Superior temporal gyrus (tissue), 1 donor: ENCODE measurements around the gene PPP3CB.
"Not testable (repeated sequence)": the region's sequence is repeated elsewhere in the genome, so short reads cannot be mapped to it uniquely, and the experiment has no call there.

Experiments
- DNase-seq: peaks from one replicate; pipeline ENCODE4 v3.0.0-alpha.2; 2016; ENCODE audit errors: extremely low spot score

The PPP3CB gene

DNA sequence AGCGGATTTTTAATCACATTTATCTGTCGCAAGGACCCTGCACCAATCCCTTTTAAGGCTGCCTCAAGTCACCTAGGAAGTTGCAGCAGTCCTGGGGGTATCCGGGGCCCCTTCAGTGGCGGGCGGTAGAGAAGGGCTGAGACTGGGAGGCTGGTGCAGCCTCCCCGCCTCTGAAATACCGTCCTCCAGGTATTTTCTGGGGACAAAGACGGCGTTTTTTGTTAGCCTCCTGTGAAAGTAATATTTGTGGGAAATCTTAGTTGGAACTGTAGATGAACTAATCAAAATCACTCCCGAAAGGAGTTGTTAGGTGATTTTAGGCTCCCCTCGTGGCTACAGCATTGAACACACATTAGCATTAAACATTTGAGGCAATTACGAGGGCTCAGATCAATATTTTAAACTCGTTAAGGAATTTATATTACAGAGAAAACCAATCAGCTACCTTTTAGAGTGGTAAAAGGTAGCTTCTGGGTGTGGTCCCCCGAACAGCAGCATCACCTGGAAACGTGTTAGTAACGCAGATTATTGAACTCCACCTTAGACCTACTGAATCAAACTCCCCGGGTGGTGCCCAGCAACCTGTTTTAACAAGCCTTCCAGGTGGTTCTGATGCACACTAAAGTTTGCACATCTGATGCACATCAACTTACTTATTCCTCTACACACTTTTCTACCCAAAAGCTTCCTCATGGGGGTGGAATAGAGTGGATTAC, 81.4 kb downstream of the PPP3CB start:
- DNase-seq, result no peak

DNA sequence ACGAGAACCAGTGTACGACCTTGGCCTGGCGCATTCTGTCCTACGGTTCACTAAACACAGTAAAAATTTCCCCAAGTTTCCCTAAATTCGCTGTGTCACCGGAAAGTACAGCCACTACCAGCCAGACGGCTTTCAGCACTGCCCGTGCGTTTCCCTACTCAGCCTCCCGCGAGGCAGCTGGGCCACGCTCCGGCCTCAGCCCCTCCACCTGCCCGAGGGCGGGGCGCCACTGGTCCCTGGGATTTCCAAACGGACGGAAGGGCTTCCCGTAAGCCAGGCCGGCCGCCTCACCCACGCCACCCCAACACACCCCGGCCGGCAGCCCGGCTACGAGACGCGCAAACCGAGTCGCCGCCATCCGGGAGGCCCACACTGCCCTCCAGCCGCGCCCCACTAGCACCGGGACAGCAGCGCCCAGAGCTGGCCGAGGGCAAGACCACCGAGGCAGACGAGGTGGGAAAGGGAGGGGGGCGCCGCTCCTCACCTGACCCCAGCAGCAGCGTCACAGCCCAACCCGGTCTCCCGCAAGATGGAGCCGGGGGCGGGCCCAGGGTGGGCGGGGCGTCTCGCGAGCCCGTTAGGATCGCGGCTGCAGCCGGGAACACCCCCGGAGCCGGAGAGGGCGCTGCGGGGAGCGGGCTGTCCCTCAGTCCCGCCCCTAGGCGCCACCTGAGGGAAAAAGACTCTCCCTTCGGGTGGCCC, 82.1 kb downstream of the PPP3CB start, which contains the start of gene ANXA7:
ANXA7 (minus strand) TSS at position 531 of the 702 bp plus-strand sequence. CDS start 13,202 bp downstream, outside the sequence.
- peak; percentile 83 for DNase-seq

- DNase-seq, result peak; percentile 63
Observed at GRCh38 chr10:73413108-73413527, 82.7 kb downstream of the PPP3CB start.

- no peak for DNase-seq
Observed at GRCh38 chr10:73410897-73411296, 84.9 kb downstream of the PPP3CB start.

- no peak for DNase-seq
Observed at GRCh38 chr10:73408978-73409521, 86.8 kb downstream of the PPP3CB start.

DNA sequence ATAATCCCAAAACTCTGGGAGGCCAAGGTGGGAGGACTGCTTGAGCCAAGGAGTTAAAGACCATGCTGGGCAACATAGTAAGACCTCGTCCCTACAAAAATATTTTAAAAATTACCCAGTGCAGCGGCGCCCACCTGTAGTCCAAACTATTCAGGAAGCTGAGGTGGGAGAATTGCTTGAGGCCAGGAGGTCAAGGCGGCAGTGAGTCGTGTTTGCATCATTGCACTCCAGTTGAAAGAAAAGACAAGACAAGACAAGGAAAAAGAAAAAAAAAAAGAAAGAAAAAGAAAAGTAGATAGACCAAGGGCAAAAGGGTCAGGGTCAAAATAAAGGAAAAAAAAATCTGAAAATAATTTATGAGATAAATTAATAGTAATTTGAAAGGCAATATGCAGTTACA, 87.8 kb downstream of the PPP3CB start:
- no peak for DNase-seq

- no peak for DNase-seq
Observed at GRCh38 chr10:73407495-73407894, 88.3 kb downstream of the PPP3CB start.

DNA sequence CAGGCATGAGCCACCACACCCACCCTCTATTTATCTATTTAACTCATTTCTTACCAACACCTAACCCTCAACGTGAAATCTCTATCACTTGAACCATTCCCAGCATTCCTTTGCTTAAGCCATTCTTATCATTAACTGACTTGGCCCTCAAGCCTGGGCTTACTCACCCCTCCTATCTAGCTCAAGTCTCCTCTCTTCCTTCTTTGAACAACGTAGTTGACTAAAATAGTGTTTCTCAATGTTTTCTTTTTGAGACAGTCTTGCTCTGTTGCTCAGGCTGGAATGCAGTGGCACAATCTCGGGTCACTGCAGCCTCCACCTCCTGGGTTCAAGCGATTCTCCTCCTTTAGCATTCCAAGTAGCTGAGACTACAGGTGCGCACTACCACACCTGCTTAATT, 89.0 kb downstream of the PPP3CB start:
- DNase-seq, result no peak

GRCh38 chr10:73405556-73405955, 90.3 kb downstream of the PPP3CB start:
- DNase-seq, result no peak

GRCh38 chr10:73404690-73405089, 91.1 kb downstream of the PPP3CB start:
- no peak for DNase-seq

GRCh38 chr10:73401636-73402035, 94.2 kb downstream of the PPP3CB start:
- DNase-seq, result no peak

DNA sequence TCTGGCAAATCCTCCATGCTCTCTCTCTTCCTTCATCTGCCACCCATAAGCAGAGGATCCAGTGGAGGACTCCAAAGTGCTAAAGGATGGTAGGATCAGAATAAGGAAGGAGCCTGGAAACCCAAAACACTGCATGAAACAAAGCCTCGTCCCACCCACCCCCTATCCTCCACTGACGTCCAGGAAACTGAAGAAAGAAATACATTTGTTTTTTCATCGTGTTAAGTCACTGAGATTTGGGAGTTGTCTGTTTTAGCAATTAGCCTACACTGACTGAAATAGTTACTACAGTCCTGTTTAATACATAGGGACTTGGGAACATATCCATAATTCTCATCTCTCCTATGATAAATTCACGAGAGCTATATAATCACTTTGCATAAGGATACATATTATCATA, 96.8 kb downstream of the PPP3CB start:
- DNase-seq, result no peak

- DNase-seq, result no peak
Observed at GRCh38 chr10:73398024-73398423, 97.8 kb downstream of the PPP3CB start.

- not testable (repeated sequence) for DNase-seq
Observed at GRCh38 chr10:73394325-73394724, 101.5 kb downstream of the PPP3CB start.

DNA sequence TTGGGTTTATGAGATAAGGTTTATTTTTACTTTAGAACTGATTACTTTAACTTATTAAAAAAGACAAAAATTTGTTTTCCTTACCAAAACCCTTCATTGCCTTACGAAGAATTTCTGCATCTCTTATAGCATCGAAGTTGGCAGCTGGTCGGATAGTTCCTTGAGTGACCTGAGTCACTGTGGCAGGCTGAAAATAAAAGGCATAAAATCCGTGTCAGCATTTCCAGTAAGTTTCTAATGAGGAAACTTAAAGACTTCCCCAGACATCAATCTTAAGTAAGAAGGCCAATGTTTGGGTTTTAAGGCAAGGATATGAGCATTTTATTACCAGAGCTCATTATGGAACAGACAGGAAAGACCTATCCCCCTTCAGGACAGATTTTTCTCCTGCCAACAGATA, 107.6 kb downstream of the PPP3CB start:
- no peak for DNase-seq

- DNase-seq, result no peak
Observed at GRCh38 chr10:73386583-73386982, 109.2 kb downstream of the PPP3CB start.
